GM06990 (cell line): Measurements from ENCODE around the gene JARID2.

ENCODE experiments used
- DNase-seq: peaks from one replicate; pipeline ENCODE4 v3.0.0-alpha.2; 2011; ENCODE audit not compliant: insufficient read length; ENCODE audit errors: extremely low read depth
- H3K27me3 ChIP-seq: replicated peaks from 2 replicates; pipeline ENCODE4 v1.6.0; 2011; ENCODE audit warnings: low read length; ENCODE audit not compliant: control insufficient read depth, insufficient read depth
- H3K36me3 ChIP-seq: 2 replicates; pipeline ENCODE4 v1.5.1; 2011; ENCODE audit warnings: low read length; ENCODE audit not compliant: control insufficient read depth, insufficient read depth
- H3K4me3 ChIP-seq: replicated peaks from 2 replicates; pipeline ENCODE4 v1.5.1; 2011; ENCODE audit warnings: low read depth, mild to moderate bottlenecking, control low read depth, low read length
- CTCF ChIP-seq: IDR thresholded peaks from 2 replicates; pipeline ENCODE4 v1.5.1; 2011; ENCODE audit warnings: low read length, control low read depth, mild to moderate bottlenecking, inconsistent platforms; ENCODE audit not compliant: insufficient read depth, poor library complexity, severe bottlenecking

The JARID2 gene

GRCh38 chr6:15352220-15352619, 106.4 kb downstream of the JARID2 start:
- H3K36me3 ChIP-seq, result no peaks in the 10 kb centered on the region
- DNase-seq, result no peak
- no peak for TF ChIP-seq CTCF
- no peak overlapping the region for H3K4me3 ChIP-seq
- no peaks in the 10 kb centered on the region for H3K27me3 ChIP-seq

GRCh38 chr6:15352845-15353244, 107.0 kb downstream of the JARID2 start:
- no peak for TF ChIP-seq CTCF
- no peak overlapping the region for H3K4me3 ChIP-seq
- H3K36me3 ChIP-seq, result no peaks in the 10 kb centered on the region
- no peaks in the 10 kb centered on the region for H3K27me3 ChIP-seq
- no peak for DNase-seq

- no peak for TF ChIP-seq CTCF
- no peak overlapping the region for H3K4me3 ChIP-seq
- H3K36me3 ChIP-seq, result no peaks in the 10 kb centered on the region
- DNase-seq, result no peak
- H3K27me3 ChIP-seq, result no peaks in the 10 kb centered on the region
These were observed 109.8 kb downstream of the JARID2 start for GRCh38 chr6:15355683-15356099.

- Histone ChIP-seq H3K36me3 (no peaks in the 10 kb centered on the region), H3K27me3 (no peaks in the 10 kb centered on the region), H3K4me3 (no peak overlapping the region)
- no peak for TF ChIP-seq CTCF
- DNase-seq, result no peak
These were observed 110.3 kb downstream of the JARID2 start for GRCh38 chr6:15356179-15356578.

GRCh38 chr6:15356937-15357336, 111.1 kb downstream of the JARID2 start:
- no peak overlapping the region for H3K4me3 ChIP-seq
- TF ChIP-seq CTCF, result no peak
- no peaks in the 10 kb centered on the region for H3K36me3 ChIP-seq
- DNase-seq, result no peak
- no peaks in the 10 kb centered on the region for H3K27me3 ChIP-seq

GRCh38 chr6:15357782-15358181, 111.9 kb downstream of the JARID2 start:
- H3K36me3 ChIP-seq, result no peaks in the 10 kb centered on the region
- TF ChIP-seq CTCF, result no peak
- no peaks in the 10 kb centered on the region for H3K27me3 ChIP-seq
- no peak for DNase-seq
- H3K4me3 ChIP-seq, result no peak overlapping the region
